Endothelial cell (in vitro differentiated cells): ENCODE data around the gene DDC. TPM values are rescaled to one million over a fixed set of nuclear protein-coding genes. Genes with fewer than 3 reads are reported as not detected.
A peak's percentile ranks its signal among the peaks of the same experiment; 100 is the strongest.

Source experiments
- DNase-seq: peaks from one replicate; pipeline ENCODE4 v3.0.0; 2021; ENCODE audit warnings: low spot score
- H3K27ac Mint-ChIP-seq: one replicate; pipeline ENCODE4 v1.8.0; 2021; ENCODE audit warnings: mixed read lengths, inconsistent platforms; ENCODE audit not compliant: unreplicated experiment
- H3K27me3 Mint-ChIP-seq: one replicate; pipeline ENCODE4 v1.8.0; 2021; ENCODE audit warnings: mild to moderate bottlenecking, moderate library complexity, mixed read lengths, inconsistent platforms; ENCODE audit not compliant: unreplicated experiment
- H3K36me3 Mint-ChIP-seq: one replicate; pipeline ENCODE4 v1.8.0; 2021; ENCODE audit warnings: mild to moderate bottlenecking, low read depth, mixed read lengths, inconsistent platforms; ENCODE audit not compliant: unreplicated experiment
- H3K4me1 Mint-ChIP-seq: one replicate; pipeline ENCODE4 v1.8.0; 2021; ENCODE audit warnings: mild to moderate bottlenecking, mixed read lengths, inconsistent platforms; ENCODE audit not compliant: unreplicated experiment
- H3K4me3 Mint-ChIP-seq: one replicate; pipeline ENCODE4 v1.8.0; 2021; ENCODE audit warnings: mild to moderate bottlenecking, mixed read lengths, inconsistent platforms; ENCODE audit not compliant: unreplicated experiment
- H3K9me3 Mint-ChIP-seq: one replicate; pipeline ENCODE4 v1.8.0; 2021; ENCODE audit warnings: mixed read lengths, inconsistent platforms; ENCODE audit not compliant: unreplicated experiment
- CTCF ChIP-seq: fragments of 200-600 bp; sonication (generic); IDR thresholded peaks from one replicate; pipeline ENCODE4 v1.5.0; 2021; ENCODE audit warnings: antibody characterized with exemption; ENCODE audit not compliant: unreplicated experiment
- total RNA-seq: library from RNA; stranded (reverse); fragmentation: NEBNext Ultra II Directional; extraction: Animal tissue kit (Norgen Biotek cat#: 25700); gene quantifications from one replicate; pipeline ENCODE4 v1.2.1, GENCODE V29; 2021; ENCODE audit not compliant: unreplicated experiment

Gene DDC
- total RNA-seq, 1 donor from 2014 or later, result not detected

GRCh38 chr7:50594136-50594535, 28.9 kb upstream of the DDC start:
- DNase-seq, result no peak
- TF ChIP-seq CTCF, result no peak
- no peak overlapping the region for H3K4me3 Mint-ChIP-seq
- peaks cover 15% of the 10 kb centered on the region for H3K27me3 Mint-ChIP-seq
- peaks cover 81% of the 10 kb centered on the region for H3K36me3 Mint-ChIP-seq
- peaks cover under 1% of the 10 kb centered on the region for H3K4me1 Mint-ChIP-seq
- H3K9me3 Mint-ChIP-seq, result no peaks in the 10 kb centered on the region
- H3K27ac Mint-ChIP-seq, result no peak overlapping the region

GRCh38 chr7:50592940-50593339, 27.7 kb upstream of the DDC start:
- H3K27ac Mint-ChIP-seq, result no peak overlapping the region
- peaks cover 9% of the 10 kb centered on the region for H3K27me3 Mint-ChIP-seq
- peaks cover 70% of the 10 kb centered on the region for H3K36me3 Mint-ChIP-seq
- no peaks in the 10 kb centered on the region for H3K9me3 Mint-ChIP-seq
- no peak for DNase-seq
- no peaks in the 10 kb centered on the region for H3K4me1 Mint-ChIP-seq
- TF ChIP-seq CTCF, result no peak
- no peak overlapping the region for H3K4me3 Mint-ChIP-seq

GRCh38 chr7:50591480-50592438, 26.6 kb upstream of the DDC start:
- H3K4me1 Mint-ChIP-seq, result no peaks in the 10 kb centered on the region
- no peak overlapping the region for H3K4me3 Mint-ChIP-seq
- no peak for DNase-seq
- H3K27ac Mint-ChIP-seq, result peak overlapping the region; percentile 43
- H3K27me3 Mint-ChIP-seq, result peaks cover 6% of the 10 kb centered on the region
- no peaks in the 10 kb centered on the region for H3K9me3 Mint-ChIP-seq
- TF ChIP-seq CTCF, result no peak
- H3K36me3 Mint-ChIP-seq, result peaks cover 62% of the 10 kb centered on the region

- DNase-seq, result no peak
- H3K36me3 Mint-ChIP-seq, result peaks cover 57% of the 10 kb centered on the region
- peak overlapping the region; percentile 43 for H3K27ac Mint-ChIP-seq
- H3K4me3 Mint-ChIP-seq, result peak overlapping the region; percentile 34
- TF ChIP-seq CTCF, result no peak
- no peaks in the 10 kb centered on the region for H3K4me1 Mint-ChIP-seq
- peaks cover 6% of the 10 kb centered on the region for H3K27me3 Mint-ChIP-seq
- no peaks in the 10 kb centered on the region for H3K9me3 Mint-ChIP-seq
Measured at GRCh38 chr7:50591098-50591479, 25.9 kb upstream of the DDC start.

GRCh38 chr7:50590535-50590934, 25.3 kb upstream of the DDC start:
- H3K9me3 Mint-ChIP-seq, result no peaks in the 10 kb centered on the region
- H3K36me3 Mint-ChIP-seq, result peaks cover 51% of the 10 kb centered on the region
- DNase-seq, result no peak
- H3K4me1 Mint-ChIP-seq, result no peaks in the 10 kb centered on the region
- peaks cover 6% of the 10 kb centered on the region for H3K27me3 Mint-ChIP-seq
- no peak overlapping the region for H3K27ac Mint-ChIP-seq
- no peak overlapping the region for H3K4me3 Mint-ChIP-seq
- no peak for TF ChIP-seq CTCF
